HUES6 (cell line): ENCODE results near the gene CISTR.

Source experiments
- H3K27ac ChIP-seq: 2 replicates; pipeline ENCODE4 v1.7.0; 2013; ENCODE audit warnings: low read depth, mild to moderate bottlenecking, low read length, inconsistent platforms
- H3K27me3 ChIP-seq: 2 replicates; pipeline ENCODE4 v1.6.1; 2013; ENCODE audit warnings: low read length; ENCODE audit not compliant: control insufficient read depth, insufficient read depth
- H3K36me3 ChIP-seq: 2 replicates; pipeline ENCODE4 v1.6.1; 2013; ENCODE audit warnings: low read length; ENCODE audit not compliant: control insufficient read depth, insufficient read depth
- H3K4me1 ChIP-seq: 2 replicates; pipeline ENCODE4 v1.6.1; 2013; ENCODE audit warnings: low read length; ENCODE audit not compliant: control insufficient read depth, insufficient read depth
- H3K4me3 ChIP-seq: 2 replicates; pipeline ENCODE4 v1.5.1; 2013; ENCODE audit warnings: low read depth, low read length
- H3K9ac ChIP-seq: one replicate; pipeline ENCODE4 v1.6.1; 2013; ENCODE audit warnings: mild to moderate bottlenecking, low read length
- H3K9me3 ChIP-seq: 2 replicates; pipeline ENCODE4 v1.6.1; 2013; ENCODE audit warnings: low read depth, low read length; ENCODE audit not compliant: control insufficient read depth, insufficient read depth

The CISTR gene

GRCh38 chr12:53714004-53714403, 37.8 kb downstream of the CISTR start:
- no peak overlapping the region for H3K27ac ChIP-seq
- no peaks in the 10 kb centered on the region for H3K36me3 ChIP-seq
- H3K4me3 ChIP-seq, result no peak overlapping the region
- no peaks in the 10 kb centered on the region for H3K9me3 ChIP-seq
- no peak overlapping the region for H3K9ac ChIP-seq
- no peaks in the 10 kb centered on the region for H3K4me1 ChIP-seq
- peaks cover 15% of the 10 kb centered on the region for H3K27me3 ChIP-seq

- Histone ChIP-seq H3K4me1 (no peaks in the 10 kb centered on the region), H3K36me3 (no peaks in the 10 kb centered on the region), H3K9me3 (no peaks in the 10 kb centered on the region), H3K27ac (no peak overlapping the region), H3K9ac (no peak overlapping the region), H3K27me3 (peaks cover 19% of the 10 kb centered on the region), H3K4me3 (no peak overlapping the region)
Observed at GRCh38 chr12:53713516-53713915, 38.3 kb downstream of the CISTR start.

- H3K4me1 ChIP-seq, result no peaks in the 10 kb centered on the region
- H3K27ac ChIP-seq, result no peak overlapping the region
Observed at GRCh38 chr12:53712059-53712643, 39.6 kb downstream of the CISTR start.

GRCh38 chr12:53710091-53710490, 41.7 kb downstream of the CISTR start:
- no peak overlapping the region for H3K9ac ChIP-seq
- no peak overlapping the region for H3K4me3 ChIP-seq
- no peaks in the 10 kb centered on the region for H3K4me1 ChIP-seq
- no peaks in the 10 kb centered on the region for H3K9me3 ChIP-seq
- no peaks in the 10 kb centered on the region for H3K36me3 ChIP-seq
- peaks cover 35% of the 10 kb centered on the region for H3K27me3 ChIP-seq
- no peak overlapping the region for H3K27ac ChIP-seq

More at GRCh38 chr12:53712059-53712643, 39.6 kb downstream of the CISTR start:
- peaks cover 26% of the 10 kb centered on the region for H3K27me3 ChIP-seq
- H3K9me3 ChIP-seq, result no peaks in the 10 kb centered on the region
- no peaks in the 10 kb centered on the region for H3K36me3 ChIP-seq
- H3K9ac ChIP-seq, result no peak overlapping the region
- H3K4me3 ChIP-seq, result no peak overlapping the region

- no peaks in the 10 kb centered on the region for H3K36me3 ChIP-seq
- no peak overlapping the region for H3K27ac ChIP-seq
- peaks cover 37% of the 10 kb centered on the region for H3K27me3 ChIP-seq
- H3K9ac ChIP-seq, result no peak overlapping the region
- no peaks in the 10 kb centered on the region for H3K4me1 ChIP-seq
- no peak overlapping the region for H3K4me3 ChIP-seq
- H3K9me3 ChIP-seq, result no peaks in the 10 kb centered on the region
Observed at GRCh38 chr12:53709671-53710070, 42.1 kb downstream of the CISTR start.

- no peak overlapping the region for H3K9ac ChIP-seq
- H3K27me3 ChIP-seq, result peaks cover 69% of the 10 kb centered on the region
- H3K27ac ChIP-seq, result no peak overlapping the region
- no peaks in the 10 kb centered on the region for H3K9me3 ChIP-seq
- H3K4me3 ChIP-seq, result no peak overlapping the region
- peaks cover 3% of the 10 kb centered on the region; the same call in 1 of the 2 replicates for H3K4me1 ChIP-seq
- no peaks in the 10 kb centered on the region for H3K36me3 ChIP-seq
Observed at GRCh38 chr12:53706080-53706479, 45.7 kb downstream of the CISTR start.

GRCh38 chr12:53703756-53704155, 48.0 kb downstream of the CISTR start:
- Histone ChIP-seq H3K27me3 (peaks cover 75% of the 10 kb centered on the region), H3K4me3 (no peak overlapping the region), H3K27ac (no peak overlapping the region), H3K9me3 (no peaks in the 10 kb centered on the region), H3K36me3 (no peaks in the 10 kb centered on the region), H3K9ac (no peak overlapping the region), H3K4me1 (peaks cover 3% of the 10 kb centered on the region; the same call in 1 of the 2 replicates)

GRCh38 chr12:53701518-53702264, 50.1 kb downstream of the CISTR start:
- Histone ChIP-seq H3K4me1 (peaks cover 3% of the 10 kb centered on the region; the same call in 1 of the 2 replicates), H3K9me3 (no peaks in the 10 kb centered on the region), H3K27me3 (peaks cover 85% of the 10 kb centered on the region), H3K9ac (no peak overlapping the region), H3K27ac (no peak overlapping the region), H3K36me3 (no peaks in the 10 kb centered on the region), H3K4me3 (no peak overlapping the region)

GRCh38 chr12:53700567-53700966, 51.2 kb downstream of the CISTR start:
- Histone ChIP-seq H3K9ac (no peak overlapping the region), H3K36me3 (no peaks in the 10 kb centered on the region), H3K9me3 (no peaks in the 10 kb centered on the region), H3K4me3 (no peak overlapping the region), H3K27me3 (peaks cover 87% of the 10 kb centered on the region), H3K4me1 (peaks cover 8% of the 10 kb centered on the region), H3K27ac (no peak overlapping the region)

GRCh38 chr12:53699678-53700025, 52.1 kb downstream of the CISTR start:
- no peak overlapping the region for H3K9ac ChIP-seq
- H3K27ac ChIP-seq, result no peak overlapping the region
- no peaks in the 10 kb centered on the region for H3K9me3 ChIP-seq
- no peak overlapping the region for H3K4me3 ChIP-seq
- H3K27me3 ChIP-seq, result peaks cover 93% of the 10 kb centered on the region
- peaks cover 13% of the 10 kb centered on the region for H3K4me1 ChIP-seq
- no peaks in the 10 kb centered on the region for H3K36me3 ChIP-seq

GRCh38 chr12:53698948-53699677, 52.7 kb downstream of the CISTR start:
- Histone ChIP-seq H3K4me1 (peaks cover 18% of the 10 kb centered on the region), H3K36me3 (no peaks in the 10 kb centered on the region), H3K9me3 (no peaks in the 10 kb centered on the region), H3K27me3 (peaks cover 93% of the 10 kb centered on the region), H3K4me3 (no peak overlapping the region), H3K9ac (no peak overlapping the region), H3K27ac (no peak overlapping the region)
